Mucosa of descending colon (tissue), 3 donors: ENCODE results near the gene SEC14L5. TPM values are rescaled to one million over a fixed set of nuclear protein-coding genes. Genes with fewer than 3 reads are reported as not detected.

Experiments used
- ATAC-seq: fragments of 200-7000 bp; cut with Tn5 transposase; one replicate; pipeline ENCODE4 v1.9.1; 2020; ENCODE audit warnings: mild to moderate bottlenecking, moderate library complexity
- DNase-seq, 3 donors: peaks; one replicate each; pipeline ENCODE4 v3.0.0-alpha.2; 2020
- H3K36me3 ChIP-seq: fragments of 200-600 bp; one replicate; pipeline ENCODE4 v1.8.0; 2021; ENCODE audit warnings: low read depth, mild to moderate bottlenecking
- H3K4me1 ChIP-seq: fragments of 200-600 bp; one replicate; pipeline ENCODE4 v1.8.0; 2021; ENCODE audit warnings: low read depth, mild to moderate bottlenecking
- H3K4me3 ChIP-seq: fragments of 200-600 bp; one replicate; pipeline ENCODE4 v1.8.0; 2021; ENCODE audit warnings: mild to moderate bottlenecking
- H3K9me3 ChIP-seq: fragments of 200-600 bp; one replicate; pipeline ENCODE4 v1.8.0; 2021; ENCODE audit warnings: mild to moderate bottlenecking
- CTCF ChIP-seq: fragments of 200-600 bp; IDR thresholded peaks from one replicate; pipeline ENCODE4 v1.8.0; 2022; ENCODE audit warnings: antibody characterized with exemption, mild to moderate bottlenecking
- intact Hi-C, 2 donors: fragments of 100-400 bp; cut with DNase I in 1 of 2; cut with micrococcal nuclease in 1 of 2; formaldehyde crosslinking; loops; one replicate each; pipeline versions ENCODE4 v1.11.0 to v1.11.1; 2022; cut with DNase I, micrococcal nuclease
- total RNA-seq, 3 donors: library from RNA; stranded (reverse); fragmentation: NEBNext Ultra II Directional in 2 of 3; extraction: Animal tissue kit (Norgen Biotek cat#: 25700) in 2 of 3; gene quantifications; one replicate each; pipeline versions ENCODE4 v1.2.1 to v1.2.4, GENCODE V29; 2021 to 2023
- donor health status: DM: no; HTN: no; CAD: no; lungs with moderate emphysema.
- donor health status: DM: no; HTN: no; CAD: no.
- donor health status: DM: no; HTN: yes; CAD: no.

SEC14L5 gene
- total RNA-seq, 3 donors from 2014 or later, result 1.3 to 1.6 (median 1.4) TPM

- DNase-seq (no peak), ATAC-seq (no peak)
- peaks cover 4% of the 10 kb centered on the region for H3K4me1 ChIP-seq
- no peaks in the 10 kb centered on the region for H3K36me3 ChIP-seq
- no peaks in the 10 kb centered on the region for H3K9me3 ChIP-seq
- intact Hi-C loops, result no loop called here
- TF ChIP-seq CTCF, result no peak
- H3K4me3 ChIP-seq, result no peak overlapping the region
Observed at GRCh38 chr16:5027086-5027485, 69.0 kb downstream of the SEC14L5 start.

- TF ChIP-seq CTCF, result no peak
- H3K9me3 ChIP-seq, result no peaks in the 10 kb centered on the region
- no peaks in the 10 kb centered on the region for H3K36me3 ChIP-seq
- ATAC-seq (no peak), DNase-seq (no peak)
- H3K4me1 ChIP-seq, result peaks cover 11% of the 10 kb centered on the region
- intact Hi-C loops, result no loop called here
- H3K4me3 ChIP-seq, result no peak overlapping the region
Observed at GRCh38 chr16:5027575-5028235, 69.6 kb downstream of the SEC14L5 start.

GRCh38 chr16:5028950-5029475 is 70.9 kb downstream of the SEC14L5 start:
- DNase-seq (no peak), ATAC-seq (no peak)
- H3K9me3 ChIP-seq, result no peaks in the 10 kb centered on the region
- H3K36me3 ChIP-seq, result no peaks in the 10 kb centered on the region
- no peak for TF ChIP-seq CTCF
- H3K4me3 ChIP-seq, result no peak overlapping the region
- peaks cover 15% of the 10 kb centered on the region for H3K4me1 ChIP-seq
- intact Hi-C loops, result no loop called here

GRCh38 chr16:5030251-5030870 is 72.2 kb downstream of the SEC14L5 start:
- DNase-seq (no peak), ATAC-seq (no peak)
- no peaks in the 10 kb centered on the region for H3K36me3 ChIP-seq
- intact Hi-C loops, result no loop called here
- H3K4me1 ChIP-seq, result peaks cover 19% of the 10 kb centered on the region
- no peak for TF ChIP-seq CTCF
- no peaks in the 10 kb centered on the region for H3K9me3 ChIP-seq
- no peak overlapping the region for H3K4me3 ChIP-seq

GRCh38 chr16:5031601-5032000 is 73.5 kb downstream of the SEC14L5 start:
- ATAC-seq, result no peak
- Histone ChIP-seq H3K4me3 (no peak overlapping the region), H3K4me1 (peaks cover 19% of the 10 kb centered on the region), H3K9me3 (no peaks in the 10 kb centered on the region), H3K36me3 (no peaks in the 10 kb centered on the region)
- intact Hi-C loops, result no loop called here
- TF ChIP-seq CTCF, result no peak
- DNase-seq, result no peak
